HL-60 (cell line): ENCODE results near the gene NOA1.

ENCODE experiments used
- DNase-seq, 2 experiments: peaks; one replicate each; pipeline ENCODE4 v3.0.0-alpha.2; 2010 to 2020; ENCODE audit warnings: low read depth in 1 of 2, low spot score in 1 of 2
- H3K27ac ChIP-seq: fragments of 250-450 bp; sonication (Bioruptor Pico); replicated peaks from 2 replicates; pipeline ENCODE4 v1.5.1; 2020; ENCODE audit warnings: mild to moderate bottlenecking, moderate library complexity
- H3K27me3 ChIP-seq: fragments of 250-450 bp; sonication (Bioruptor Pico); 2 replicates; pipeline ENCODE4 v1.5.1; 2021; ENCODE audit warnings: mild to moderate bottlenecking, moderate library complexity; ENCODE audit not compliant: insufficient read depth, poor library complexity, severe bottlenecking
- H3K4me3 ChIP-seq: replicated peaks from 2 replicates; pipeline ENCODE4 v1.5.1; 2011; ENCODE audit warnings: mild to moderate bottlenecking, control low read depth, low read length; ENCODE audit not compliant: insufficient read depth
- GABPA ChIP-seq: IDR thresholded peaks from 2 replicates; pipeline ENCODE4 v1.6.1; 2012; ENCODE audit warnings: low read depth
- POLR2AphosphoS5 ChIP-seq: IDR thresholded peaks from 2 replicates; pipeline ENCODE4 v1.6.1; 2012; ENCODE audit warnings: low read depth
- SPI1 ChIP-seq: IDR thresholded peaks from 2 replicates; pipeline ENCODE4 v1.6.1; 2012; ENCODE audit warnings: low read depth, mild to moderate bottlenecking, borderline replicate concordance
- TF ChIP-seq, protein P1 (sequence below): IDR thresholded peaks from 2 replicates; pipeline ENCODE4 v1.6.1; 2012; ENCODE audit warnings: low read depth; ENCODE audit not compliant: insufficient replicate concordance
- TF ChIP-seq, protein P2 (sequence below): IDR thresholded peaks from one replicate; pipeline ENCODE4 v1.5.1; 2011; ENCODE audit warnings: low read length, control low read depth, inconsistent platforms; ENCODE audit not compliant: insufficient read depth

The NOA1 gene

DNA sequence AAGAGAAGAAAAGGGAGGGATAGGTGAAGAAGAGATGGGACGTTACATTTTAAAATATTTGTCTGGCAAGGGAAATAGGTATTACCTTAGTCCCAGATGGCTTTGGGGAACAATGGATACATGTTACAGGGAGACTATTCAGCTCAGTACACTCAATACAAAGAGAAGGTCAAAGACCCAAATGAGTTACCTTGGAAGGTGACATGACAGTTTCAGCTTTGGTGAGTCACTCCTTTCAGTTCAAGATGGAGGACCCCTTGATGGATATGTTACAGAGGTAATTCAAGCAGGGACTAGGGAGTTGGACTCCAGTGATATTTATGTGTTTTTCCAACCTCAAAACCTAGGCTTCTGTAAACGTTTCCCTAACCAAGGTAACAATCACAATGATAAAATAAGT lies 5.0 kb downstream of the NOA1 start:
- DNase-seq, result no peak
- Histone ChIP-seq H3K4me3 (no peak overlapping the region), H3K27ac (no peak overlapping the region), H3K27me3 (no peaks in the 10 kb centered on the region)
- TF ChIP-seq SPI1, result no peak
- TF ChIP-seq, protein P1, sequence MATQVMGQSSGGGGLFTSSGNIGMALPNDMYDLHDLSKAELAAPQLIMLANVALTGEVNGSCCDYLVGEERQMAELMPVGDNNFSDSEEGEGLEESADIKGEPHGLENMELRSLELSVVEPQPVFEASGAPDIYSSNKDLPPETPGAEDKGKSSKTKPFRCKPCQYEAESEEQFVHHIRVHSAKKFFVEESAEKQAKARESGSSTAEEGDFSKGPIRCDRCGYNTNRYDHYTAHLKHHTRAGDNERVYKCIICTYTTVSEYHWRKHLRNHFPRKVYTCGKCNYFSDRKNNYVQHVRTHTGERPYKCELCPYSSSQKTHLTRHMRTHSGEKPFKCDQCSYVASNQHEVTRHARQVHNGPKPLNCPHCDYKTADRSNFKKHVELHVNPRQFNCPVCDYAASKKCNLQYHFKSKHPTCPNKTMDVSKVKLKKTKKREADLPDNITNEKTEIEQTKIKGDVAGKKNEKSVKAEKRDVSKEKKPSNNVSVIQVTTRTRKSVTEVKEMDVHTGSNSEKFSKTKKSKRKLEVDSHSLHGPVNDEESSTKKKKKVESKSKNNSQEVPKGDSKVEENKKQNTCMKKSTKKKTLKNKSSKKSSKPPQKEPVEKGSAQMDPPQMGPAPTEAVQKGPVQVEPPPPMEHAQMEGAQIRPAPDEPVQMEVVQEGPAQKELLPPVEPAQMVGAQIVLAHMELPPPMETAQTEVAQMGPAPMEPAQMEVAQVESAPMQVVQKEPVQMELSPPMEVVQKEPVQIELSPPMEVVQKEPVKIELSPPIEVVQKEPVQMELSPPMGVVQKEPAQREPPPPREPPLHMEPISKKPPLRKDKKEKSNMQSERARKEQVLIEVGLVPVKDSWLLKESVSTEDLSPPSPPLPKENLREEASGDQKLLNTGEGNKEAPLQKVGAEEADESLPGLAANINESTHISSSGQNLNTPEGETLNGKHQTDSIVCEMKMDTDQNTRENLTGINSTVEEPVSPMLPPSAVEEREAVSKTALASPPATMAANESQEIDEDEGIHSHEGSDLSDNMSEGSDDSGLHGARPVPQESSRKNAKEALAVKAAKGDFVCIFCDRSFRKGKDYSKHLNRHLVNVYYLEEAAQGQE, result no peak
- TF ChIP-seq GABPA, result no peak
- no peak for TF ChIP-seq POLR2AphosphoS5
- TF ChIP-seq, protein P2, sequence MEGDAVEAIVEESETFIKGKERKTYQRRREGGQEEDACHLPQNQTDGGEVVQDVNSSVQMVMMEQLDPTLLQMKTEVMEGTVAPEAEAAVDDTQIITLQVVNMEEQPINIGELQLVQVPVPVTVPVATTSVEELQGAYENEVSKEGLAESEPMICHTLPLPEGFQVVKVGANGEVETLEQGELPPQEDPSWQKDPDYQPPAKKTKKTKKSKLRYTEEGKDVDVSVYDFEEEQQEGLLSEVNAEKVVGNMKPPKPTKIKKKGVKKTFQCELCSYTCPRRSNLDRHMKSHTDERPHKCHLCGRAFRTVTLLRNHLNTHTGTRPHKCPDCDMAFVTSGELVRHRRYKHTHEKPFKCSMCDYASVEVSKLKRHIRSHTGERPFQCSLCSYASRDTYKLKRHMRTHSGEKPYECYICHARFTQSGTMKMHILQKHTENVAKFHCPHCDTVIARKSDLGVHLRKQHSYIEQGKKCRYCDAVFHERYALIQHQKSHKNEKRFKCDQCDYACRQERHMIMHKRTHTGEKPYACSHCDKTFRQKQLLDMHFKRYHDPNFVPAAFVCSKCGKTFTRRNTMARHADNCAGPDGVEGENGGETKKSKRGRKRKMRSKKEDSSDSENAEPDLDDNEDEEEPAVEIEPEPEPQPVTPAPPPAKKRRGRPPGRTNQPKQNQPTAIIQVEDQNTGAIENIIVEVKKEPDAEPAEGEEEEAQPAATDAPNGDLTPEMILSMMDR, result no peak

DNA sequence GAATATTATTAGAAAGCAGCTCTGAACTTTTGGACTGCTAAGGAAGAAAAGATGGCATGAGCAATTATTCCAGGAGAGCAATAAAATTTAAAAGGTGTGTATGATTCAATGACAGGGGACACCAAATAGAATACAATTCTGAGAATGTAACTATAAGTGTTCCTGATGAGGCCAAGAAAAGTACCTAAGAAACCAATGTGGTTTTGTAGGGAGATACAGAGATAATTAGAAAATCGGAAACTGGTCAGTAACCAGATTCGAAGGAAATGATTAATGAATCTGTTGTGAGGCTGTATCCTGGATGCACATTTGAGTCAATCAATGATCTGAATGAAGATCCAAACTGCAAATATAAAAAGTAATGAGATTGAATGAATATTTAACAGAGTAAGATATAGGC lies 6.0 kb downstream of the NOA1 start:
- TF ChIP-seq GABPA (no peak), POLR2AphosphoS5 (no peak), SPI1 (no peak)
- TF ChIP-seq, protein P2, result no peak
- TF ChIP-seq, protein P1, result no peak
- Histone ChIP-seq H3K27me3 (no peaks in the 10 kb centered on the region), H3K4me3 (no peak overlapping the region), H3K27ac (no peak overlapping the region)
- DNase-seq, result no peak

DNA sequence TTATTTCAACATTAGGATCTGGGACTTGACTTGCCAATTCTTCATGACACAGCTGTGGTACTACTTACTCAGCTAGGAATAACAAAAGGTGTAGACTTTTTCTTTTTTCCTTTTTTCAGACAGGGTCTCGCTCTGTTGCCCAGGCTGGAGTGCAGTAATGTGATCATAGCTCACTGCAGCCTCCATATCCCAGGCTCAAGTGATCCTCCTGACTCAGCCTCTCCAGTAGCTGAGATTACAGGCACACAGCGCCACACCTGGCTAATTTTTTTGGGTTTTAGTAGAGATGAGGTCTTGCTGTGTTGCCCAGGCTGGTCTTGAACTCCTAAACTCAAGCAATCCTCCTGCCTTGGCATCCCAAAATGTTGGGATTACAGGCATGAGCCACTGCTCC lies 16.3 kb downstream of the NOA1 start:
- no peak for DNase-seq
- Histone ChIP-seq H3K4me3 (no peak overlapping the region), H3K27ac (no peak overlapping the region), H3K27me3 (no peaks in the 10 kb centered on the region)
- TF ChIP-seq, protein P2, result no peak
- TF ChIP-seq, protein P1, result no peak
- no peak for TF ChIP-seq GABPA
- TF ChIP-seq SPI1, result no peak
- TF ChIP-seq POLR2AphosphoS5, result no peak
